Left lung (tissue), 10 donors: Measurements from ENCODE around the gene L1CAM. TPM values are rescaled to one million over a fixed set of nuclear protein-coding genes. Genes with fewer than 3 reads are reported as not detected.

Source experiments
- ATAC-seq: fragments of 200-7000 bp; cut with Tn5 transposase; one replicate; pipeline ENCODE4 v1.9.1; 2020; ENCODE audit warnings: moderate library complexity
- DNase-seq, 4 donors: peaks; one replicate each; pipeline ENCODE4 v3.0.0-alpha.2; 2013 to 2020
- H3K27ac ChIP-seq, 2 donors: fragments of 200-600 bp; sonication (generic) in 1 of 2; one replicate each; pipeline versions ENCODE4 v1.5.0 to v1.8.0; 2020 to 2021
- H3K27me3 ChIP-seq, 2 donors: fragments of 200-600 bp; sonication (generic) in 1 of 2; one replicate each; pipeline versions ENCODE4 v1.5.0 to v1.8.0; 2020 to 2021
- H3K36me3 ChIP-seq, 2 donors: fragments of 200-600 bp; sonication (generic) in 1 of 2; one replicate each; pipeline versions ENCODE4 v1.5.0 to v1.8.0; 2020 to 2021
- H3K4me1 ChIP-seq, 2 donors: fragments of 200-600 bp; one replicate each; pipeline ENCODE4 v1.8.0; 2021
- H3K4me3 ChIP-seq, 2 donors: fragments of 200-600 bp; sonication (generic) in 1 of 2; one replicate each; pipeline versions ENCODE4 v1.5.0 to v1.8.0; 2020 to 2021; ENCODE audit warnings: mild to moderate bottlenecking in 1 of 2
- H3K9me3 ChIP-seq, 2 donors: fragments of 200-600 bp; sonication (generic) in 1 of 2; one replicate each; pipeline versions ENCODE4 v1.5.0 to v1.8.0; 2020 to 2021
- CTCF ChIP-seq, 2 donors: fragments of 200-600 bp; sonication (generic) in 1 of 2; IDR thresholded peaks; one replicate each; pipeline versions ENCODE4 v1.5.0 to v1.8.0; 2021; ENCODE audit warnings: antibody characterized with exemption in 2 of 2
- intact Hi-C, 2 donors: fragments of 100-400 bp; cut with DNase I; formaldehyde crosslinking; loops; one replicate each; pipeline versions ENCODE4 v1.11.2 to v1.14.2; 2022
- polyA plus RNA-seq, 6 donors: library from polyadenylated mRNA; unstranded; fragments of 120-200 nt; gene quantifications; one replicate each; pipeline ENCODE4 v1.2.1, GENCODE V29; 2013; ENCODE audit not compliant: insufficient read length in 6 of 6
- total RNA-seq, 2 donors: library from RNA; stranded (reverse); fragmentation: NEBNext Ultra II Directional; extraction: Animal tissue kit (Norgen Biotek cat#: 25700); gene quantifications; one replicate each; pipeline ENCODE4 v1.2.1, GENCODE V29; 2021
- donor health status: DM: no; HTN: yes; CAD: no.
- donor health status: DM: no; HTN: no; CAD: no.

Gene L1CAM
- total and polyA plus RNA-seq, 8 donors = 0.27 to 0.86 (median 0.53) TPM

- intact Hi-C loops = no loop called here
- Histone ChIP-seq H3K4me3 (no peak overlapping the region), H3K4me1 (peaks cover 0 to 18% of the 10 kb centered on the region in 2 donors), H3K36me3 (peaks cover 0 to 46% of the 10 kb centered on the region in 2 donors), H3K9me3 (no peaks in the 10 kb centered on the region), H3K27me3 (no peaks in the 10 kb centered on the region), H3K27ac (no peak overlapping the region)
- no peak for TF ChIP-seq CTCF (IDR thresholded peaks at IDR 0.05)
- ATAC-seq = no peak
- peak in 1 of 4 donors; percentile 23 for DNase-seq
Observed at GRCh38 chrX:153907456-153907855, 21.5 kb upstream of the L1CAM start.

GRCh38 chrX:153906126-153906917 is 20.3 kb upstream of the L1CAM start:
- ATAC-seq = no peak
- intact Hi-C loops = no loop called here
- H3K27ac ChIP-seq = no peak overlapping the region
- peaks cover 0 to 23% of the 10 kb centered on the region in 2 donors for H3K4me1 ChIP-seq
- H3K4me3 ChIP-seq = no peak overlapping the region
- H3K27me3 ChIP-seq = no peaks in the 10 kb centered on the region
- H3K36me3 ChIP-seq = peaks cover 0 to 41% of the 10 kb centered on the region in 2 donors
- no peaks in the 10 kb centered on the region for H3K9me3 ChIP-seq
- peak in 1 of 4 donors; percentile 8 for DNase-seq
- no peak for TF ChIP-seq CTCF (IDR thresholded peaks at IDR 0.05)

DNA sequence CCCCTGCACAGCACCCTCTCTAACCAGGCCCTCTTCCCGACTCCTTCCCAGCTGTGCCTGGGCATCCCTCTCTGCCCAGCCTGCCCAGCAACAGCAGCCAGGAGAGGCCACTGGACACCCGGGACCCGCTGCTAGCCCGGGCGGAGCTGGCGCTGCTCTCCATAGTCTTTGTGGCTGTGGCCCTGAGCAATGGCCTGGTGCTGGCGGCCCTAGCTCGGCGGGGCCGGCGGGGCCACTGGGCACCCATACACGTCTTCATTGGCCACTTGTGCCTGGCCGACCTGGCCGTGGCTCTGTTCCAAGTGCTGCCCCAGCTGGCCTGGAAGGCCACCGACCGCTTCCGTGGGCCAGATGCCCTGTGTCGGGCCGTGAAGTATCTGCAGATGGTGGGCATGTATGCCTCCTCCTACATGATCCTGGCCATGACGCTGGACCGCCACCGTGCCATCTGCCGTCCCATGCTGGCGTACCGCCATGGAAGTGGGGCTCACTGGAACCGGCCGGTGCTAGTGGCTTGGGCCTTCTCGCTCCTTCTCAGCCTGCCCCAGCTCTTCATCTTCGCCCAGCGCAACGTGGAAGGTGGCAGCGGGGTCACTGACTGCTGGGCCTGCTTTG is 19.6 kb upstream of the L1CAM start:
- ATAC-seq (no peak), DNase-seq (peak in 1 of 4 donors; percentile 59)
- no peaks in the 10 kb centered on the region for H3K9me3 ChIP-seq
- intact Hi-C loops = no loop called here
- no peak overlapping the region for H3K4me3 ChIP-seq
- H3K36me3 ChIP-seq = peaks cover 0 to 37% of the 10 kb centered on the region in 2 donors
- H3K27me3 ChIP-seq = no peaks in the 10 kb centered on the region
- peaks cover 0 to 29% of the 10 kb centered on the region in 2 donors for H3K4me1 ChIP-seq
- H3K27ac ChIP-seq = no peak overlapping the region
- TF ChIP-seq CTCF (IDR thresholded peaks at IDR 0.05) = no peak

DNA sequence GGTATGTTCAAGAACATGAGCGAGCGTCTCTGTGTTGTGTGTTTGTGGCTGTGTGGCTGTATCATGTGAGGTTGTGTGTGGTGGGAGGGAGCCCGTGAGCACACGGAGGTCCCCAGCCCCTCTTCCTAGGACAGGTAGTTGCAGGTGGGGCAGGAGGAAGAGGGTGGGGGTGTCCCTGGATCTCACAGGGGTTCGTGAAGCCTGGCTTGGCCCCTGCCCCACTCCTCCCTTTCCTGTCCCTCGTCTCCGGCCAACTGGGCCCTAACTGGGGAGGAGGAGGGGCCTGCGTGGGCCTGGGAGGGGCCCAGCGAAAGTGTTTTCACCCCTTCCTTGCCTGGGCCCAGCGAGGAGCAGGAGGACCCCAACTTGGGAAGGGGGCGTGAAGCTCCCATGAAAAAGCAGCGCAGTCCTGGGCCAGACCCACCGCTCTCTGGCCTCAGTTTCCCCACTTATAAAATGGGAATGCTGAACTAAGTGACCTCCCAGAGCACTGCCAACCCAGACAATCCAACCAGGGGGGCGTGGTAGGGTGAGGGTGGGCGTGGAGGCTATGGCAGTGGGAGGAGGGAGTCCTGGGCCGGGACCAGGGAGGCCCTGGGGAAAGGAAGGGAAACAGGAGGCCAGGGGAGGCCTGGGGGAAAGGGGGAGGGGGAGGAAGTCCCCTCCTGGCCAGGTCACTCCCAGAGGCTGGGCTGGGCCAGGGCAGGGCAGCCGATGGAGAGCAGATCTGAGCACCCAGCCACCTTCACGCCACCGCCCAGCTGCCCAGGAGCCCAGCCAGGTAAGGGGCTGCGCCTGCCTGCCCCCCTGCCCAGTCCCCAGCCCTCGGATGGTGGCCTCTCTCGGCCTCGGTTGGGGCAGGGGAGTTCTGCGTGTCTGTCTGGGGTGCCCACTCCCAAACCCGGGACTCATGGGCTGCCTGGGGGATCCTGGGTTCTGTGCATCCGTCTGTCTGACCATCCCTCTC is 18.3 kb upstream of the L1CAM start, which contains the start of gene AVPR2:
AVPR2 (plus strand) TSS at position 683 of the 967 bp plus-strand sequence. CDS start 473 bp downstream, outside the sequence.
- intact Hi-C loops = no loop called here
- Histone ChIP-seq H3K4me1 (peaks cover 0 to 32% of the 10 kb centered on the region in 2 donors), H3K27ac (peak within 1 kb of the TSS in 1 of 2 donors; percentile 37), H3K9me3 (no peaks in the 10 kb centered on the region), H3K4me3 (no peak within 1 kb of the TSS), H3K36me3 (peaks cover 0 to 24% of the 10 kb centered on the region in 2 donors), H3K27me3 (no peaks in the 10 kb centered on the region)
- TF ChIP-seq CTCF (IDR thresholded peaks at IDR 0.05) = no peak
- DNase-seq (no peak), ATAC-seq (no peak)
